Tongue (tissue), 2 donors: Measurements from ENCODE around the gene ALOX12. TPM values are rescaled to one million over a fixed set of nuclear protein-coding genes. Genes with fewer than 3 reads are reported as not detected.
"Not testable (repeated sequence)": the region's sequence is repeated elsewhere in the genome, so short reads cannot be mapped to it uniquely, and the experiment has no call there.

Source experiments
- DNase-seq: peaks from one replicate; pipeline ENCODE4 v3.0.0-alpha.2; 2015
- total RNA-seq: library from RNA; depleted of rRNA; stranded (reverse); fragments of >200 nt; gene quantifications from one replicate; pipeline ENCODE4 v1.2.3, GENCODE V29; 2014

ALOX12 gene
- 12.2 TPM for total RNA-seq

- peak; percentile 46 for DNase-seq
These were observed at the start of gene ALOX12 for GRCh38 chr17:6995500-6996255. Gene ALOX12, plus strand, starts transcription at chr17:6996049. Its CDS starts 69 bp downstream, at chr17:6996118.

GRCh38 chr17:6947745-6948144, 48.1 kb upstream of the ALOX12 start:
- DNase-seq = no peak

GRCh38 chr17:6948562-6948961, 47.3 kb upstream of the ALOX12 start:
- no peak for DNase-seq

- DNase-seq = no peak
These were observed 46.9 kb upstream of the ALOX12 start for GRCh38 chr17:6948976-6949375.

- not testable (repeated sequence) for DNase-seq
These were observed 44.9 kb upstream of the ALOX12 start for GRCh38 chr17:6950938-6951337.

- no peak for DNase-seq
These were observed 42.2 kb upstream of the ALOX12 start for GRCh38 chr17:6953689-6954088.

GRCh38 chr17:6959700-6960099, 36.1 kb upstream of the ALOX12 start:
- no peak for DNase-seq

GRCh38 chr17:6969323-6969726, 26.5 kb upstream of the ALOX12 start:
- DNase-seq = no peak

GRCh38 chr17:6970992-6971391, 24.9 kb upstream of the ALOX12 start:
- DNase-seq = no peak

GRCh38 chr17:6979440-6979839, 16.4 kb upstream of the ALOX12 start:
- DNase-seq = not testable (repeated sequence)

GRCh38 chr17:6981426-6981825, 14.4 kb upstream of the ALOX12 start:
- DNase-seq = no peak

GRCh38 chr17:6985266-6985665, 10.6 kb upstream of the ALOX12 start:
- no peak for DNase-seq

GRCh38 chr17:6986676-6987075, 9.2 kb upstream of the ALOX12 start:
- no peak for DNase-seq

- no peak for DNase-seq
These were observed 6.1 kb upstream of the ALOX12 start for GRCh38 chr17:6989779-6990178.

- DNase-seq = not testable (repeated sequence)
These were observed 2.2 kb upstream of the ALOX12 start for GRCh38 chr17:6993613-6994056.

GRCh38 chr17:6994118-6994598, 1.7 kb upstream of the ALOX12 start:
- DNase-seq = no peak

GRCh38 chr17:6994666-6995256, 1.1 kb upstream of the ALOX12 start:
- no peak for DNase-seq

GRCh38 chr17:6996256-6997011, 585 bp downstream of the ALOX12 start:
- no peak for DNase-seq

- DNase-seq = no peak
These were observed 1.3 kb downstream of the ALOX12 start for GRCh38 chr17:6997171-6997570.

- DNase-seq = no peak
These were observed 3.1 kb downstream of the ALOX12 start for GRCh38 chr17:6998855-6999508.

GRCh38 chr17:7001318-7001961, 5.6 kb downstream of the ALOX12 start:
- DNase-seq = no peak
